ENCODE data around the gene ANKRD11. TPM values are rescaled to one million over a fixed set of nuclear protein-coding genes. Genes with fewer than 3 reads are reported as not detected.

The ANKRD11 gene
- total RNA-seq, 1 donor from 2014 or later, result 367 TPM

DNA sequence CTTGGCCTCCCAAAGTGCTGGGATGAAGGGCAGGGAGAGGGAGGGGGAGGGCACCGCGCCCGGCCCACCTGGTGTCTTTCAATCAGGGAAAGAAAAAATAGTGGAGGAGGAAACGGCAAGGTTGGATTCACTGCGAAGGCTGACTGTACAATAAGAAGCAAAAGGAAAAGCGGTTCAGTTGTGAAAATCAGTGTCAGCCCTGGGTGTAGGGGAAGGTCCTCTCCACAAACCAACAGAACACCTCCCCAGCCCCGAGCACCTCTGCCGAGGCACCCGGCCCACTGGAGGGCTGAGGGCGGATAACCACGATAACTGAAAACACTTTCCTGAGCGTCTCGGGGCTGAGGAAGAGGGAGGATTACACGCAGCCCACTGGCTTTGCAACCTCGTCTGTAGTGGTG is 16.4 kb upstream of the ANKRD11 start:
- Mint-ChIP-seq H3K27ac (ENCODE audit: unreplicated experiment) (no peak overlapping the region), H3K4me1 (ENCODE audit: low read depth, unreplicated experiment) (peaks cover 3% of the 10 kb centered on the region), H3K4me3 (ENCODE audit: unreplicated experiment) (peak overlapping the region; percentile 63), H3K27me3 (ENCODE audit: unreplicated experiment) (peaks cover 5% of the 10 kb centered on the region), H3K36me3 (ENCODE audit: unreplicated experiment) (no peaks in the 10 kb centered on the region), H3K9me3 (ENCODE audit: unreplicated experiment) (peaks cover 8% of the 10 kb centered on the region)
- TF ChIP-seq CTCF (IDR thresholded peaks at IDR 0.05; ENCODE audit: partially characterized antibody, unreplicated experiment), result no peak
- no peak for DNase-seq

- no peak for TF ChIP-seq CTCF (IDR thresholded peaks at IDR 0.05; ENCODE audit: partially characterized antibody, unreplicated experiment)
- H3K36me3 Mint-ChIP-seq (ENCODE audit: unreplicated experiment), result no peaks in the 10 kb centered on the region
- no peak for DNase-seq
- H3K9me3 Mint-ChIP-seq (ENCODE audit: unreplicated experiment), result peaks cover 8% of the 10 kb centered on the region
- H3K4me1 Mint-ChIP-seq (ENCODE audit: low read depth, unreplicated experiment), result peaks cover 3% of the 10 kb centered on the region
- H3K27me3 Mint-ChIP-seq (ENCODE audit: unreplicated experiment), result peaks cover 4% of the 10 kb centered on the region
- no peak overlapping the region for H3K27ac Mint-ChIP-seq (ENCODE audit: unreplicated experiment)
- H3K4me3 Mint-ChIP-seq (ENCODE audit: unreplicated experiment), result peak overlapping the region; percentile 30
Measured at GRCh38 chr16:89506113-89506504, 15.7 kb upstream of the ANKRD11 start.

GRCh38 chr16:89505204-89506112 is 15.1 kb upstream of the ANKRD11 start:
- Mint-ChIP-seq H3K9me3 (ENCODE audit: unreplicated experiment) (peaks cover 8% of the 10 kb centered on the region), H3K36me3 (ENCODE audit: unreplicated experiment) (no peaks in the 10 kb centered on the region), H3K27ac (ENCODE audit: unreplicated experiment) (peak overlapping the region; percentile 30), H3K4me3 (ENCODE audit: unreplicated experiment) (peak overlapping the region; percentile 36), H3K27me3 (ENCODE audit: unreplicated experiment) (peaks cover 2% of the 10 kb centered on the region), H3K4me1 (ENCODE audit: low read depth, unreplicated experiment) (peaks cover 3% of the 10 kb centered on the region)
- TF ChIP-seq CTCF (IDR thresholded peaks at IDR 0.05; ENCODE audit: partially characterized antibody, unreplicated experiment), result no peak
- no peak for DNase-seq

GRCh38 chr16:89504091-89504490 is 13.7 kb upstream of the ANKRD11 start:
- no peak for TF ChIP-seq CTCF (IDR thresholded peaks at IDR 0.05; ENCODE audit: partially characterized antibody, unreplicated experiment)
- H3K4me3 Mint-ChIP-seq (ENCODE audit: unreplicated experiment), result no peak overlapping the region
- H3K27ac Mint-ChIP-seq (ENCODE audit: unreplicated experiment), result no peak overlapping the region
- no peaks in the 10 kb centered on the region for H3K36me3 Mint-ChIP-seq (ENCODE audit: unreplicated experiment)
- no peak for DNase-seq
- peaks cover 10% of the 10 kb centered on the region for H3K9me3 Mint-ChIP-seq (ENCODE audit: unreplicated experiment)
- no peaks in the 10 kb centered on the region for H3K27me3 Mint-ChIP-seq (ENCODE audit: unreplicated experiment)
- H3K4me1 Mint-ChIP-seq (ENCODE audit: low read depth, unreplicated experiment), result peaks cover 3% of the 10 kb centered on the region
